ENCODE measurements around the gene TMEM80.

DNA sequence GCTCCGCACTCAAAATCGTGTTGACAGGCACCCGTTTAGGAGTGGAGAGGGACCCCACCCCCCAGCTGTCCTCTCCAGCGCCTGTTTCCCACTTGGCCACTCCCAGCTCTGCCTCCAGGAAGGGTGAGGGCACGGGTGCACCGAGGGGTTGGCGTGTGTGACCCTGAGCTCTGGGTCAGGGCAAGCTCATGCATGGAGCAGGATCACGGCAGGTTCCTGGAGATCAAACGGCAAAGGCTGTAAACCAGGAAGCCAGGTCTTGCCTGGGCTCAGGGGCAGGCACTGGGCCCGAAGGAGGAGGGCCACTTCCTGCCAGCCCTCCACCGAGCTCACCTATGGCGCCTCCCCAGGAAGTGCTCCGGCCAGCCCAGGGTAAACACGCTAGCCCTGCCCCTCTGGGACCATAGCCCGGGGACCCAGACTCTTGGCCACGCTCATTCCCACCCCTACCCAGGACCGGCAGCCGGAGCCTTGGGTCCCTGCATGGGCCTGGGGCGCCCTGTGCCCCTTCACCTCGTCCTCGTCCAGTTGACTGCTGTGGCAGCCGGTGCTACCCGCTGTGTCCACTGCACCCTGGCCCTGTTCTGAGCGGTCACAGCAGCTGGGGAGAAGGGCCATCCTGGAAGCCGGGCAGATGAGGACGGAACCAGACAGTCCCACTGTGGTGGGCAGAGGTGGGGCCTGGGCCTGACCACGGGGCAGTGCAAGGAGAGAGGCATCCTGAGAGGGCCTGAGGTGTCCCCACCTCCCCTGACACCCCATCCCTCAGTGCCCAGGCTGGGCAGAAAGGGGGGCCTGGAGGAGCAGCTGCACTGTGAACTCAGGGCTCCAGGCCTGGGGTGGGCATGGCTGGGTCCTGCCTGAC lies 9.4 kb downstream of the TMEM80 start:
- TF ChIP-seq, protein P1, sequence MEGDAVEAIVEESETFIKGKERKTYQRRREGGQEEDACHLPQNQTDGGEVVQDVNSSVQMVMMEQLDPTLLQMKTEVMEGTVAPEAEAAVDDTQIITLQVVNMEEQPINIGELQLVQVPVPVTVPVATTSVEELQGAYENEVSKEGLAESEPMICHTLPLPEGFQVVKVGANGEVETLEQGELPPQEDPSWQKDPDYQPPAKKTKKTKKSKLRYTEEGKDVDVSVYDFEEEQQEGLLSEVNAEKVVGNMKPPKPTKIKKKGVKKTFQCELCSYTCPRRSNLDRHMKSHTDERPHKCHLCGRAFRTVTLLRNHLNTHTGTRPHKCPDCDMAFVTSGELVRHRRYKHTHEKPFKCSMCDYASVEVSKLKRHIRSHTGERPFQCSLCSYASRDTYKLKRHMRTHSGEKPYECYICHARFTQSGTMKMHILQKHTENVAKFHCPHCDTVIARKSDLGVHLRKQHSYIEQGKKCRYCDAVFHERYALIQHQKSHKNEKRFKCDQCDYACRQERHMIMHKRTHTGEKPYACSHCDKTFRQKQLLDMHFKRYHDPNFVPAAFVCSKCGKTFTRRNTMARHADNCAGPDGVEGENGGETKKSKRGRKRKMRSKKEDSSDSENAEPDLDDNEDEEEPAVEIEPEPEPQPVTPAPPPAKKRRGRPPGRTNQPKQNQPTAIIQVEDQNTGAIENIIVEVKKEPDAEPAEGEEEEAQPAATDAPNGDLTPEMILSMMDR (IDR thresholded peaks at IDR 0.05; ENCODE audit: low read length) = no peak
- TF ChIP-seq EZH2 (IDR thresholded peaks at IDR 0.05; ENCODE audit: borderline replicate concordance, low read length) = no peak
